22Rv1 (cell line): ENCODE results near the gene EEIG2.

ENCODE experiments used
- CTCF ChIP-seq: fragments of 450-650 bp; IDR thresholded peaks from 2 replicates; pipeline ENCODE4 v1.5.1; 2017; ENCODE audit warnings: mild to moderate bottlenecking
- ZFX ChIP-seq: fragments of 450-650 bp; IDR thresholded peaks from 2 replicates; pipeline ENCODE4 v1.6.1; 2017; ENCODE audit warnings: antibody characterized with exemption, borderline replicate concordance

GRCh38 chr1:108605633-108606032 is 45.7 kb downstream of the EEIG2 start:
- TF ChIP-seq CTCF: no peak
- TF ChIP-seq ZFX: no peak
